IMR-90 (cell line): ENCODE results near the gene EPHB6.

Source experiments
- BHLHE40 ChIP-seq: fragments of 150-350 bp; IDR thresholded peaks from 2 replicates; pipeline ENCODE4 v1.6.1; 2016; ENCODE audit warnings: mild to moderate bottlenecking, low read depth, low read length
- CEBPB ChIP-seq: IDR thresholded peaks from 2 replicates; pipeline ENCODE4 v1.6.1; 2012; ENCODE audit warnings: low read depth, low read length, improper control_type of control experiment
- FOS ChIP-seq: fragments of 150-350 bp; IDR thresholded peaks from 2 replicates; pipeline ENCODE4 v1.6.1; 2016; ENCODE audit warnings: low read depth, low read length
- MAFK ChIP-seq: IDR thresholded peaks from 2 replicates; pipeline ENCODE4 v1.6.1; 2012; ENCODE audit warnings: low read depth, low read length, improper control_type of control experiment
- MAZ ChIP-seq: IDR thresholded peaks from 2 replicates; pipeline ENCODE4 v1.6.1; 2012; ENCODE audit warnings: low read depth, mild to moderate bottlenecking, low read length, improper control_type of control experiment, moderate library complexity, borderline replicate concordance
- POLR2A ChIP-seq: IDR thresholded peaks from 2 replicates; pipeline ENCODE4 v1.6.1; 2012; ENCODE audit warnings: mild to moderate bottlenecking, low read depth, low read length
- RAD21 ChIP-seq: IDR thresholded peaks from 2 replicates; pipeline ENCODE4 v1.6.1; 2012; ENCODE audit warnings: low read length, improper control_type of control experiment
- RCOR1 ChIP-seq: IDR thresholded peaks from 2 replicates; pipeline ENCODE4 v1.6.1; 2012; ENCODE audit warnings: mild to moderate bottlenecking, low read length, improper control_type of control experiment; ENCODE audit not compliant: insufficient replicate concordance
- RFX5 ChIP-seq: IDR thresholded peaks from 2 replicates; pipeline ENCODE4 v1.8.0; 2012; ENCODE audit warnings: low read depth, mild to moderate bottlenecking, low read length, moderate library complexity
- SMC3 ChIP-seq: fragments of 150-350 bp; IDR thresholded peaks from 2 replicates; pipeline ENCODE4 v1.6.1; 2016; ENCODE audit warnings: low read depth, mild to moderate bottlenecking, antibody characterized with exemption, low read length, moderate library complexity
- TF ChIP-seq, protein P1 (sequence below): conservative IDR thresholded peaks from 2 replicates; pipeline ENCODE4 v1.5.1; 2012; ENCODE audit warnings: mild to moderate bottlenecking, low read depth, low read length, improper control_type of control experiment
- TF ChIP-seq, protein P2 (sequence below): fragments of 150-350 bp; IDR thresholded peaks from 2 replicates; pipeline ENCODE4 v1.6.1; 2016; ENCODE audit warnings: low read depth, mild to moderate bottlenecking, low read length, moderate library complexity, borderline replicate concordance

DNA sequence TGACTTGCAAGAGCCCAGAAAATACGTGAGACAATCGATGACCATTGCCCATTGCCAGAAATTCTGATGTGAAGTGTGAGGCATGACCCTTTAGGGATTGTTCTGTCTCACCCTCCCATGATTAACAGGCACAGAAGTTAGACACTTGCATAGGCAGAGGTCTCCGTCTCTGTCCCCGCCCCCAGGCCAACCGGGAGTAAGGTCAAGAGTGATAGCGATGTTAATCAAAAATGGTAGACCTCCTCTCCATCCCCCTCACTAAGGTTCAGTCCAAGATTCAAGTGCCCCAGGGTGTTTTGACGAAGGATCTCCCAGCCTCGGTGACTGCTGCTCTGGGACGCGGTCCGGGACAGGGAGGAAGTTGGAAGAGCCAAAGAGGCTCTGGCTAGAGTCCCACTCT, 53.4 kb downstream of the EPHB6 start:
- TF ChIP-seq, protein P1, sequence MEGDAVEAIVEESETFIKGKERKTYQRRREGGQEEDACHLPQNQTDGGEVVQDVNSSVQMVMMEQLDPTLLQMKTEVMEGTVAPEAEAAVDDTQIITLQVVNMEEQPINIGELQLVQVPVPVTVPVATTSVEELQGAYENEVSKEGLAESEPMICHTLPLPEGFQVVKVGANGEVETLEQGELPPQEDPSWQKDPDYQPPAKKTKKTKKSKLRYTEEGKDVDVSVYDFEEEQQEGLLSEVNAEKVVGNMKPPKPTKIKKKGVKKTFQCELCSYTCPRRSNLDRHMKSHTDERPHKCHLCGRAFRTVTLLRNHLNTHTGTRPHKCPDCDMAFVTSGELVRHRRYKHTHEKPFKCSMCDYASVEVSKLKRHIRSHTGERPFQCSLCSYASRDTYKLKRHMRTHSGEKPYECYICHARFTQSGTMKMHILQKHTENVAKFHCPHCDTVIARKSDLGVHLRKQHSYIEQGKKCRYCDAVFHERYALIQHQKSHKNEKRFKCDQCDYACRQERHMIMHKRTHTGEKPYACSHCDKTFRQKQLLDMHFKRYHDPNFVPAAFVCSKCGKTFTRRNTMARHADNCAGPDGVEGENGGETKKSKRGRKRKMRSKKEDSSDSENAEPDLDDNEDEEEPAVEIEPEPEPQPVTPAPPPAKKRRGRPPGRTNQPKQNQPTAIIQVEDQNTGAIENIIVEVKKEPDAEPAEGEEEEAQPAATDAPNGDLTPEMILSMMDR = no peak
- TF ChIP-seq MAFK (no peak), BHLHE40 (no peak), MAZ (no peak), RFX5 (no peak), POLR2A (no peak), FOS (no peak), RAD21 (no peak), RCOR1 (no peak), SMC3 (no peak), CEBPB (no peak)
- TF ChIP-seq, protein P2, sequence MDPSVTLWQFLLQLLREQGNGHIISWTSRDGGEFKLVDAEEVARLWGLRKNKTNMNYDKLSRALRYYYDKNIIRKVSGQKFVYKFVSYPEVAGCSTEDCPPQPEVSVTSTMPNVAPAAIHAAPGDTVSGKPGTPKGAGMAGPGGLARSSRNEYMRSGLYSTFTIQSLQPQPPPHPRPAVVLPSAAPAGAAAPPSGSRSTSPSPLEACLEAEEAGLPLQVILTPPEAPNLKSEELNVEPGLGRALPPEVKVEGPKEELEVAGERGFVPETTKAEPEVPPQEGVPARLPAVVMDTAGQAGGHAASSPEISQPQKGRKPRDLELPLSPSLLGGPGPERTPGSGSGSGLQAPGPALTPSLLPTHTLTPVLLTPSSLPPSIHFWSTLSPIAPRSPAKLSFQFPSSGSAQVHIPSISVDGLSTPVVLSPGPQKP = no peak
